ENCODE measurements around the gene DTNBP1. TPM values are rescaled to one million over a fixed set of nuclear protein-coding genes. Genes with fewer than 3 reads are reported as not detected.

The DTNBP1 gene
- polyA plus RNA-seq, 4 donors, result 23.1 to 26.2 (median 23.8) TPM

- no peak for DNase-seq (ENCODE audit: low read depth in 4 of 4, low spot score in 2 of 4)
Observed at GRCh38 chr6:15518057-15518456, 144.8 kb downstream of the DTNBP1 start.

- DNase-seq (ENCODE audit: low read depth in 4 of 4, low spot score in 2 of 4), result no peak
Observed at GRCh38 chr6:15517600-15517999, 145.2 kb downstream of the DTNBP1 start.

- no peak for DNase-seq (ENCODE audit: low read depth in 4 of 4, low spot score in 2 of 4)
Observed at GRCh38 chr6:15516923-15517560, 145.8 kb downstream of the DTNBP1 start.

GRCh38 chr6:15516378-15516777 is 146.4 kb downstream of the DTNBP1 start:
- DNase-seq (ENCODE audit: low read depth in 4 of 4, low spot score in 2 of 4), result no peak

- DNase-seq (ENCODE audit: low read depth in 4 of 4, low spot score in 2 of 4), result no peak
Observed at GRCh38 chr6:15515660-15516375, 147.0 kb downstream of the DTNBP1 start.

GRCh38 chr6:15515226-15515625 is 147.6 kb downstream of the DTNBP1 start:
- DNase-seq (ENCODE audit: low read depth in 4 of 4, low spot score in 2 of 4), result no peak

GRCh38 chr6:15513801-15514711 is 148.8 kb downstream of the DTNBP1 start:
- DNase-seq (ENCODE audit: low read depth in 4 of 4, low spot score in 2 of 4), result no peak

- DNase-seq (ENCODE audit: low read depth in 4 of 4, low spot score in 2 of 4), result no peak
Observed at GRCh38 chr6:15513131-15513771, 149.6 kb downstream of the DTNBP1 start.

GRCh38 chr6:15512721-15513120 is 150.1 kb downstream of the DTNBP1 start:
- DNase-seq (ENCODE audit: low read depth in 4 of 4, low spot score in 2 of 4), result no peak

- DNase-seq (ENCODE audit: low read depth in 4 of 4, low spot score in 2 of 4), result no peak
Observed at GRCh38 chr6:15512126-15512525, 150.7 kb downstream of the DTNBP1 start.

- no peak for DNase-seq (ENCODE audit: low read depth in 4 of 4, low spot score in 2 of 4)
Observed at GRCh38 chr6:15511248-15512125, 151.3 kb downstream of the DTNBP1 start.

GRCh38 chr6:15510536-15511247 is 152.1 kb downstream of the DTNBP1 start:
- no peak for DNase-seq (ENCODE audit: low read depth in 4 of 4, low spot score in 2 of 4)

- DNase-seq (ENCODE audit: low read depth in 4 of 4, low spot score in 2 of 4), result no peak
Observed at GRCh38 chr6:15510121-15510520, 152.7 kb downstream of the DTNBP1 start.

GRCh38 chr6:15509335-15509933 is 153.4 kb downstream of the DTNBP1 start:
- DNase-seq (ENCODE audit: low read depth in 4 of 4, low spot score in 2 of 4), result no peak

- DNase-seq (ENCODE audit: low read depth in 4 of 4, low spot score in 2 of 4), result no peak
Observed at GRCh38 chr6:15508931-15509330, 153.9 kb downstream of the DTNBP1 start.

GRCh38 chr6:15508441-15508871 is 154.4 kb downstream of the DTNBP1 start:
- no peak for DNase-seq (ENCODE audit: low read depth in 4 of 4, low spot score in 2 of 4)

- no peak for DNase-seq (ENCODE audit: low read depth in 4 of 4, low spot score in 2 of 4)
Observed at GRCh38 chr6:15507746-15508145, 155.1 kb downstream of the DTNBP1 start.

- no peak for DNase-seq (ENCODE audit: low read depth in 4 of 4, low spot score in 2 of 4)
Observed at GRCh38 chr6:15507221-15507620, 155.6 kb downstream of the DTNBP1 start.

GRCh38 chr6:15506066-15506465 is 156.8 kb downstream of the DTNBP1 start:
- no peak for DNase-seq (ENCODE audit: low read depth in 4 of 4, low spot score in 2 of 4)

Measured in left renal cortex interstitium (tissue), 4 donors.